ENCODE results near the gene SPTBN4.
"Not testable (repeated sequence)": the region's sequence is repeated elsewhere in the genome, so short reads cannot be mapped to it uniquely, and the experiment has no call there.

The SPTBN4 gene

GRCh38 chr19:40623403-40624251 lies 156.8 kb downstream of the SPTBN4 start:
- DNase-seq: no peak

GRCh38 chr19:40624369-40625153 lies 157.8 kb downstream of the SPTBN4 start:
- DNase-seq: not testable (repeated sequence)

- DNase-seq: no peak
These were observed 158.8 kb downstream of the SPTBN4 start for GRCh38 chr19:40625406-40626120.

Measured in CD4-positive, alpha-beta T cell treated with Interleukin-21 for 1 hour (primary cell).